Esophagus squamous epithelium (tissue), 5 donors: Measurements from ENCODE around the gene ATXN2L. TPM values are rescaled to one million over a fixed set of nuclear protein-coding genes. Genes with fewer than 3 reads are reported as not detected.

ENCODE experiments used
- DNase-seq: peaks from one replicate; lab custom pipeline; 2025; lab: John Stamatoyannopoulos, UW
- H3K27ac ChIP-seq, 4 donors: fragments of 200-600 bp; sonication (generic); one replicate each; pipeline ENCODE4 v1.5.1; 2016 to 2019; ENCODE audit warnings: mild to moderate bottlenecking in 1 of 4
- H3K27me3 ChIP-seq, 4 donors: fragments of 200-600 bp; sonication (generic); 1 replicate in 3 of 4; 2 replicates in 1 of 4; pipeline versions ENCODE4 v1.5.1 to v1.6.0; 2017 to 2021; ENCODE audit warnings: antibody characterized with exemption in 1 of 4
- H3K36me3 ChIP-seq, 3 donors: fragments of 200-600 bp; sonication (generic); one replicate each; pipeline ENCODE4 v1.5.1; 2016 to 2019
- H3K4me1 ChIP-seq, 3 donors: fragments of 200-600 bp; sonication (generic); one replicate each; pipeline ENCODE4 v1.5.1; 2017 to 2019
- H3K4me3 ChIP-seq, 4 donors: fragments of 200-600 bp; sonication (generic); 1 replicate in 3 of 4; 2 replicates in 1 of 4; pipeline ENCODE4 v1.5.1; 2016 to 2019; ENCODE audit warnings: mild to moderate bottlenecking in 2 of 4, moderate library complexity in 1 of 4
- H3K9me3 ChIP-seq, 3 donors: fragments of 200-600 bp; sonication (generic); one replicate each; pipeline ENCODE4 v1.5.1; 2016 to 2019
- POLR2A ChIP-seq, 4 donors: fragments of 450-650 bp; IDR thresholded peaks; one replicate each; pipeline ENCODE4 v1.6.1; 2017; ENCODE audit warnings: antibody characterized with exemption in 4 of 4, mild to moderate bottlenecking in 4 of 4, moderate library complexity in 3 of 4
- WGBS, 2 donors: methylation state at CpG; one replicate each; pipeline ENCODE4 v1.1.5; 2018; 5-methylcytosine and 5-hydroxymethylcytosine counted together
- intact Hi-C: fragments of 100-400 bp; cut with DNase I; formaldehyde crosslinking; loops from one replicate; pipeline ENCODE4 v1.15.0; 2022
- total RNA-seq, 4 donors: library from RNA; depleted of rRNA; stranded (reverse); fragments of >200 nt; gene quantifications; one replicate each; pipeline ENCODE4 v1.1.0, GENCODE V29; 2016
- TF ChIP-seq, protein P1 (sequence below), 6 experiments: fragments of 450-650 bp in 4 of 6; fragments of 200-600 bp in 2 of 6; sonication (generic) in 2 of 6; IDR thresholded peaks; one replicate each; pipeline ENCODE4 v1.5.1; 2016 to 2019; ENCODE audit warnings: antibody characterized with exemption in 6 of 6, mild to moderate bottlenecking in 4 of 6, moderate library complexity in 4 of 6
- donor health status: DM: yes; HTN: yes; CAD: no.

Gene ATXN2L
- total RNA-seq, 4 donors from 2014 or later = 42.1 to 72.7 (median 67.1) TPM

- Histone ChIP-seq H3K36me3 (peaks cover 11 to 45% (median 16%) of the 10 kb centered on the region in 3 donors), H3K27me3 (peaks cover 0 to 5% (median 0%) of the 10 kb centered on the region in 4 donors), H3K4me3 (no peak overlapping the region), H3K9me3 (no peaks in the 10 kb centered on the region), H3K4me1 (peaks cover 10 to 19% (median 13%) of the 10 kb centered on the region in 3 donors), H3K27ac (no peak overlapping the region)
- DNase-seq = no peak
- no peak for TF ChIP-seq POLR2A (IDR thresholded peaks at IDR 0.05)
- 62 to 69% methylated on average over 9 to 13 of the region's 13 CpGs for WGBS, 2 donors
- intact Hi-C loops = loop anchor here (2.0 kb wide), 1 partner anchor 33 kb away; no protein-coding TSS in a partner anchor
Observed at GRCh38 chr16:28875134-28876018, 52.6 kb downstream of the ATXN2L start.

- 40 to 66% methylated on average over 1 to 5 of the region's 17 CpGs for WGBS, 2 donors
- Histone ChIP-seq H3K27me3 (peaks cover 0 to 13% (median 0%) of the 10 kb centered on the region in 4 donors), H3K9me3 (no peaks in the 10 kb centered on the region), H3K36me3 (peaks cover 4 to 37% (median 12%) of the 10 kb centered on the region in 3 donors), H3K4me3 (no peak overlapping the region), H3K4me1 (peaks cover 12 to 22% (median 16%) of the 10 kb centered on the region in 3 donors), H3K27ac (no peak overlapping the region)
- intact Hi-C loops = no loop called here
- TF ChIP-seq, protein P1, sequence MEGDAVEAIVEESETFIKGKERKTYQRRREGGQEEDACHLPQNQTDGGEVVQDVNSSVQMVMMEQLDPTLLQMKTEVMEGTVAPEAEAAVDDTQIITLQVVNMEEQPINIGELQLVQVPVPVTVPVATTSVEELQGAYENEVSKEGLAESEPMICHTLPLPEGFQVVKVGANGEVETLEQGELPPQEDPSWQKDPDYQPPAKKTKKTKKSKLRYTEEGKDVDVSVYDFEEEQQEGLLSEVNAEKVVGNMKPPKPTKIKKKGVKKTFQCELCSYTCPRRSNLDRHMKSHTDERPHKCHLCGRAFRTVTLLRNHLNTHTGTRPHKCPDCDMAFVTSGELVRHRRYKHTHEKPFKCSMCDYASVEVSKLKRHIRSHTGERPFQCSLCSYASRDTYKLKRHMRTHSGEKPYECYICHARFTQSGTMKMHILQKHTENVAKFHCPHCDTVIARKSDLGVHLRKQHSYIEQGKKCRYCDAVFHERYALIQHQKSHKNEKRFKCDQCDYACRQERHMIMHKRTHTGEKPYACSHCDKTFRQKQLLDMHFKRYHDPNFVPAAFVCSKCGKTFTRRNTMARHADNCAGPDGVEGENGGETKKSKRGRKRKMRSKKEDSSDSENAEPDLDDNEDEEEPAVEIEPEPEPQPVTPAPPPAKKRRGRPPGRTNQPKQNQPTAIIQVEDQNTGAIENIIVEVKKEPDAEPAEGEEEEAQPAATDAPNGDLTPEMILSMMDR (IDR thresholded peaks at IDR 0.05) = no peak
- TF ChIP-seq POLR2A (IDR thresholded peaks at IDR 0.05) = no peak
- no peak for DNase-seq
Observed at GRCh38 chr16:28876019-28876659, 53.3 kb downstream of the ATXN2L start.

GRCh38 chr16:28876973-28877654 lies 54.3 kb downstream of the ATXN2L start:
- Histone ChIP-seq H3K4me3 (no peak overlapping the region), H3K4me1 (peaks cover 12 to 22% (median 16%) of the 10 kb centered on the region in 3 donors), H3K27ac (no peak overlapping the region), H3K9me3 (no peaks in the 10 kb centered on the region), H3K27me3 (peaks cover 0 to 20% (median 0%) of the 10 kb centered on the region in 4 donors), H3K36me3 (peaks cover 4 to 27% (median 10%) of the 10 kb centered on the region in 3 donors)
- TF ChIP-seq, protein P1 (IDR thresholded peaks at IDR 0.05) = no peak
- no peak for TF ChIP-seq POLR2A (IDR thresholded peaks at IDR 0.05)
- DNase-seq = no peak
- WGBS, 2 donors = 48 to 56% methylated on average over 4 to 6 of the region's 12 CpGs
- intact Hi-C loops = no loop called here

GRCh38 chr16:28877655-28878000 lies 54.8 kb downstream of the ATXN2L start:
- TF ChIP-seq, protein P1 (IDR thresholded peaks at IDR 0.05) = no peak
- TF ChIP-seq POLR2A (IDR thresholded peaks at IDR 0.05) = no peak
- peaks cover 4 to 22% (median 5%) of the 10 kb centered on the region in 3 donors for H3K36me3 ChIP-seq
- no peaks in the 10 kb centered on the region for H3K9me3 ChIP-seq
- no peak for DNase-seq
- no peak overlapping the region for H3K27ac ChIP-seq
- peaks cover 0 to 25% (median 0%) of the 10 kb centered on the region in 4 donors for H3K27me3 ChIP-seq
- WGBS, 2 donors = 59 to 100% methylated on average over 1 to 2 of the region's 2 CpGs
- H3K4me3 ChIP-seq = no peak overlapping the region
- peaks cover 12 to 23% (median 16%) of the 10 kb centered on the region in 3 donors for H3K4me1 ChIP-seq
- intact Hi-C loops = no loop called here
